H1 (cell line): Measurements from ENCODE around the gene ARID5B.

Source experiments
- CTCF ChIP-seq, 3 experiments: IDR thresholded peaks; 1 replicate in 2 of 3; 2 replicates in 1 of 3; pipeline versions ENCODE4 v1.5.1 to v1.6.1; 2011; ENCODE audit warnings: low read length in 3 of 3, mild to moderate bottlenecking in 3 of 3, inconsistent platforms in 2 of 3, low read depth in 1 of 3, moderate library complexity in 1 of 3; ENCODE audit not compliant: insufficient read depth in 1 of 3; ENCODE audit errors: control extremely low read depth in 1 of 3
- JUN ChIP-seq: IDR thresholded peaks from 2 replicates; pipeline ENCODE4 v1.6.1; 2011; ENCODE audit warnings: low read depth, mild to moderate bottlenecking, improper control_type of control experiment, low read length
- POLR2A ChIP-seq, 2 experiments: IDR thresholded peaks; 1 replicate in 1 of 2; 2 replicates in 1 of 2; pipeline ENCODE4 v1.6.1; 2011; ENCODE audit warnings: low read depth in 2 of 2, low read length in 2 of 2, mild to moderate bottlenecking in 2 of 2; ENCODE audit errors: control extremely low read depth in 1 of 2
- POLR2AphosphoS5 ChIP-seq: IDR thresholded peaks from 2 replicates; pipeline ENCODE4 v1.6.1; 2011; ENCODE audit warnings: low read depth, low read length
- SP1 ChIP-seq: IDR thresholded peaks from 2 replicates; pipeline ENCODE4 v1.6.1; 2011; ENCODE audit warnings: low read depth, low read length
- TAF1 ChIP-seq: IDR thresholded peaks from 2 replicates; pipeline ENCODE4 v1.6.1; 2011; ENCODE audit warnings: mild to moderate bottlenecking, low read depth, low read length
- TCF12 ChIP-seq: IDR thresholded peaks from 2 replicates; pipeline ENCODE4 v1.6.1; 2011; ENCODE audit warnings: low read depth, mild to moderate bottlenecking, low read length

GRCh38 chr10:61958311-61958710 is 56.8 kb downstream of the ARID5B start:
- TF ChIP-seq POLR2AphosphoS5 = no peak
- no peak for TF ChIP-seq CTCF (IDR thresholded peaks at IDR 0.05; ENCODE audit: control extremely low read depth in 1 of 3, insufficient read depth in 1 of 3, low read depth in 1 of 3, low read length in 3 of 3)
- no peak for TF ChIP-seq TCF12
- no peak for TF ChIP-seq SP1
- no peak for TF ChIP-seq JUN
- no peak for TF ChIP-seq POLR2A (IDR thresholded peaks at IDR 0.05; ENCODE audit: control extremely low read depth in 1 of 2, low read depth in 2 of 2, low read length in 2 of 2)
- TF ChIP-seq TAF1 = no peak
